ENCODE measurements around the gene STIMATE. TPM values are rescaled to one million over a fixed set of nuclear protein-coding genes. Genes with fewer than 3 reads are reported as not detected.

STIMATE gene
- total and polyA plus RNA-seq, 7 experiments from 2014 or later: 3.0 to 44.9 (median 33.6) TPM

- no peaks in the 10 kb centered on the region for H3K27me3 Mint-ChIP-seq
- ChIA-PET CTCF (interaction anchor here (0.5 kb wide), 1 partner anchor 251 kb away, joined by 3 read pairs; no protein-coding TSS in a partner anchor), POLR2A (interaction anchor here (0.6 kb wide), 1 partner anchor 328 kb away, joined by 3 read pairs; no protein-coding TSS in a partner anchor)
- ATAC-seq: no peak
- H3K27ac ChIP-seq (ENCODE audit: low read depth, low read length): no peak overlapping the region
- peaks cover 0 to 10% (median 0%) of the 10 kb centered on the region in 3 experiments for H3K36me3 ChIP-seq (ENCODE audit: control insufficient read depth in 2 of 3, insufficient read depth in 3 of 3, low read length in 3 of 3)
- H3K27me3 ChIP-seq (ENCODE audit: control insufficient read depth in 2 of 2, insufficient read depth in 2 of 2, low read length in 2 of 2): no peaks in the 10 kb centered on the region
- DNase-seq: no peak
- peaks cover 1 to 34% (median 3%) of the 10 kb centered on the region in 5 donors for H3K36me3 Mint-ChIP-seq
- H3K4me1 ChIP-seq (ENCODE audit: control insufficient read depth in 2 of 2, insufficient read depth in 2 of 2, low read length in 2 of 2): no peaks in the 10 kb centered on the region
- intact Hi-C loops (cut with micrococcal nuclease): no loop called here
- H3K4me3 Mint-ChIP-seq: no peak overlapping the region
- no peak overlapping the region for H3K4me3 ChIP-seq (ENCODE audit: low read length)
- peaks cover 0 to 11% (median 2%) of the 10 kb centered on the region in 7 donors for H3K4me1 Mint-ChIP-seq
- no peaks in the 10 kb centered on the region for H3K9me3 ChIP-seq (ENCODE audit: control insufficient read depth in 2 of 3, low read length in 3 of 3)
- peak overlapping the region in 1 of 9 donors; percentile 43 for H3K27ac Mint-ChIP-seq
- no peaks in the 10 kb centered on the region for H3K9me3 Mint-ChIP-seq
Measured at GRCh38 chr3:52857133-52857532, 40.2 kb downstream of the STIMATE start.

DNA sequence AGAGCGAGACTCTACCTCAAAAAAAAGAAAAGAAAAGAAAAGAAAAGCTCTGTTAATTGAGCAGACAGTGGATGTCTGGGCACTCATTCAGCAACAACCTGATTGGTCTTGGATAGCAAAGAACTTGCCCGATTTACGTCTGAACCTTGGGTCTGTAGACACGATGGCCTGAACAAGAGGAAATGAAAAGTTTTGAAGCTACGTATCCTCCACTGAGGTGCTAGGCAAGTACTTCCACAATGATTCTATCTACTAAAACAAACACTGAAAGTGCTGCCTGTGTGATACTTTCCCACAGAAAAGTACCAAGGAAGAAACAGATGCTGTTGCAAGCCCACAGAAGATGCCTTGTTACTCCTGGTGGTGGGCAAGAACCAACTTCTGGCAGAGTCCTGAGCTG lies 40.7 kb downstream of the STIMATE start:
- Mint-ChIP-seq H3K36me3 (peaks cover 2 to 36% (median 6%) of the 10 kb centered on the region in 5 donors), H3K4me1 (peaks cover 0 to 6% (median 2%) of the 10 kb centered on the region in 7 donors), H3K27me3 (no peaks in the 10 kb centered on the region), H3K9me3 (no peaks in the 10 kb centered on the region), H3K27ac (peak overlapping the region in 1 of 9 donors; percentile 43), H3K4me3 (no peak overlapping the region)
- H3K36me3 ChIP-seq (ENCODE audit: control insufficient read depth in 2 of 3, insufficient read depth in 3 of 3, low read length in 3 of 3): peaks cover 0 to 15% (median 0%) of the 10 kb centered on the region in 3 experiments
- DNase-seq (no peak), ATAC-seq (no peak)
- H3K4me3 ChIP-seq (ENCODE audit: low read length): no peak overlapping the region
- no peaks in the 10 kb centered on the region for H3K4me1 ChIP-seq (ENCODE audit: control insufficient read depth in 2 of 2, insufficient read depth in 2 of 2, low read length in 2 of 2)
- intact Hi-C loops (cut with micrococcal nuclease): no loop called here
- no peak overlapping the region for H3K27ac ChIP-seq (ENCODE audit: low read depth, low read length)
- H3K9me3 ChIP-seq (ENCODE audit: control insufficient read depth in 2 of 3, low read length in 3 of 3): no peaks in the 10 kb centered on the region
- ChIA-PET CTCF (interaction anchor here (0.5 kb wide), 1 partner anchor 251 kb away, joined by 3 read pairs; no protein-coding TSS in a partner anchor), POLR2A (interaction anchor here (0.6 kb wide), 1 partner anchor 329 kb away, joined by 3 read pairs; no protein-coding TSS in a partner anchor)
- no peaks in the 10 kb centered on the region for H3K27me3 ChIP-seq (ENCODE audit: control insufficient read depth in 2 of 2, insufficient read depth in 2 of 2, low read length in 2 of 2)

GRCh38 chr3:52854013-52854412 lies 43.3 kb downstream of the STIMATE start:
- ChIA-PET CTCF (no interaction called here), POLR2A (no interaction called here)
- H3K9me3 Mint-ChIP-seq: no peaks in the 10 kb centered on the region
- no peak overlapping the region for H3K4me3 ChIP-seq (ENCODE audit: low read length)
- intact Hi-C loops (cut with micrococcal nuclease): loop anchor here in 1 of 2 donors (5.0 kb wide), 3 partner anchors 78 to 343 kb away; no protein-coding TSS in a partner anchor
- H3K4me1 ChIP-seq (ENCODE audit: control insufficient read depth in 2 of 2, insufficient read depth in 2 of 2, low read length in 2 of 2): no peaks in the 10 kb centered on the region
- H3K27ac ChIP-seq (ENCODE audit: low read depth, low read length): no peak overlapping the region
- H3K36me3 Mint-ChIP-seq: peaks cover 0 to 32% (median 6%) of the 10 kb centered on the region in 5 donors
- no peaks in the 10 kb centered on the region for H3K27me3 Mint-ChIP-seq
- ATAC-seq (no peak), DNase-seq (no peak)
- H3K4me1 Mint-ChIP-seq: peaks cover 0 to 3% (median 0%) of the 10 kb centered on the region in 7 donors
- peaks cover 0 to 36% (median 0%) of the 10 kb centered on the region in 3 experiments for H3K36me3 ChIP-seq (ENCODE audit: control insufficient read depth in 2 of 3, insufficient read depth in 3 of 3, low read length in 3 of 3)
- H3K9me3 ChIP-seq (ENCODE audit: control insufficient read depth in 2 of 3, low read length in 3 of 3): no peaks in the 10 kb centered on the region
- no peak overlapping the region for H3K4me3 Mint-ChIP-seq
- no peak overlapping the region for H3K27ac Mint-ChIP-seq
- no peaks in the 10 kb centered on the region for H3K27me3 ChIP-seq (ENCODE audit: control insufficient read depth in 2 of 2, insufficient read depth in 2 of 2, low read length in 2 of 2)

DNA sequence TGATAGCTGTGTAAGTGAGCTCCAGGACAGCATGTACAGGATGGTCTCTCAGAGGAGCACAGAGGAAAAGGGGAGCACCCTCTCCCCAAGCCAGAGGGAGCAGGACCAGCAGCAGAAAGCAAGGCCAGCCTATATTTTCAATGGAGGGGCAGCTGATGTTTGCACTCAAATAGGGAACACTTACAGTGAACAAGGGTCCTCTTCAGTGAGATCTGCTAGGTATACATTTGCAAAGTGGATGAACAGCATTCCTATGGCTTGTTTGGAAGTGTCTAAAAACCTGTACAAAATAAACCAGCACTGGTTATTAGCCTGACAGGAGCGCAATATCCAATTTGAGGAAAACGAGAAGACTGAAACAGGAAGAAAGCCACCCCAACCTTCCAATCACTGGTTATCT lies 44.9 kb downstream of the STIMATE start:
- CTCF ChIA-PET: interaction anchor here (0.7 to 0.9 kb wide), 2 partner anchors 218 to 344 kb away, joined by 3 to 7 read pairs; no protein-coding TSS in a partner anchor
- Histone ChIP-seq H3K4me3 (ENCODE audit: low read length) (no peak overlapping the region), H3K4me1 (ENCODE audit: control insufficient read depth in 2 of 2, insufficient read depth in 2 of 2, low read length in 2 of 2) (no peaks in the 10 kb centered on the region), H3K27ac (ENCODE audit: low read depth, low read length) (no peak overlapping the region), H3K9me3 (ENCODE audit: control insufficient read depth in 2 of 3, low read length in 3 of 3) (no peaks in the 10 kb centered on the region), H3K36me3 (ENCODE audit: control insufficient read depth in 2 of 3, insufficient read depth in 3 of 3, low read length in 3 of 3) (peaks cover 0 to 48% (median 3%) of the 10 kb centered on the region in 3 experiments), H3K27me3 (ENCODE audit: control insufficient read depth in 2 of 2, insufficient read depth in 2 of 2, low read length in 2 of 2) (no peaks in the 10 kb centered on the region)
- ATAC-seq (no peak), DNase-seq (no peak)
- Mint-ChIP-seq H3K36me3 (peaks cover 0 to 38% (median 6%) of the 10 kb centered on the region in 5 donors), H3K27me3 (no peaks in the 10 kb centered on the region), H3K4me1 (peaks cover 0 to 2% (median 0%) of the 10 kb centered on the region in 7 donors), H3K4me3 (no peak overlapping the region), H3K27ac (no peak overlapping the region), H3K9me3 (no peaks in the 10 kb centered on the region)
- intact Hi-C loops (cut with micrococcal nuclease): loop anchor here in 1 of 2 donors (5.0 kb wide), 3 partner anchors 80 to 345 kb away; no protein-coding TSS in a partner anchor
- POLR2A ChIA-PET: no interaction called here

- H3K27ac ChIP-seq (ENCODE audit: low read depth, low read length): no peak overlapping the region
- Mint-ChIP-seq H3K27me3 (no peaks in the 10 kb centered on the region), H3K9me3 (no peaks in the 10 kb centered on the region), H3K36me3 (peaks cover 0 to 44% (median 6%) of the 10 kb centered on the region in 5 donors), H3K4me1 (no peaks in the 10 kb centered on the region), H3K27ac (no peak overlapping the region), H3K4me3 (no peak overlapping the region)
- no peaks in the 10 kb centered on the region for H3K9me3 ChIP-seq (ENCODE audit: control insufficient read depth in 2 of 3, low read length in 3 of 3)
- POLR2A ChIA-PET: no interaction called here
- H3K27me3 ChIP-seq (ENCODE audit: control insufficient read depth in 2 of 2, insufficient read depth in 2 of 2, low read length in 2 of 2): no peaks in the 10 kb centered on the region
- ATAC-seq (peak; percentile 70), DNase-seq (peak in 5 of 9 donors; percentile 22 to 40 (median 35))
- CTCF ChIA-PET: interaction anchor here (0.9 kb wide), 1 partner anchor 42 kb away, joined by 4 read pairs; no protein-coding TSS in a partner anchor
- H3K4me3 ChIP-seq (ENCODE audit: low read length): no peak overlapping the region
- intact Hi-C loops (cut with micrococcal nuclease): loop anchor here (1.0 to 5.0 kb wide), 7 partner anchors 81 to 346 kb away; partner anchors contain the start of gene SFMBT1 (in 1 of the 2)
- H3K4me1 ChIP-seq (ENCODE audit: control insufficient read depth in 2 of 2, insufficient read depth in 2 of 2, low read length in 2 of 2): no peaks in the 10 kb centered on the region
- peaks cover 0 to 52% (median 3%) of the 10 kb centered on the region in 3 experiments for H3K36me3 ChIP-seq (ENCODE audit: control insufficient read depth in 2 of 3, insufficient read depth in 3 of 3, low read length in 3 of 3)
Measured at GRCh38 chr3:52851348-52851747, 46.0 kb downstream of the STIMATE start.

GRCh38 chr3:52849656-52850055 lies 47.7 kb downstream of the STIMATE start:
- Mint-ChIP-seq H3K4me1 (peaks cover 0 to under 1% (median 0%) of the 10 kb centered on the region in 7 donors), H3K4me3 (no peak overlapping the region), H3K27me3 (no peaks in the 10 kb centered on the region), H3K36me3 (peaks cover 0 to 38% (median 3%) of the 10 kb centered on the region in 5 donors), H3K27ac (no peak overlapping the region), H3K9me3 (no peaks in the 10 kb centered on the region)
- DNase-seq (no peak), ATAC-seq (no peak)
- Histone ChIP-seq H3K4me1 (ENCODE audit: control insufficient read depth in 2 of 2, insufficient read depth in 2 of 2, low read length in 2 of 2) (no peaks in the 10 kb centered on the region), H3K36me3 (ENCODE audit: control insufficient read depth in 2 of 3, insufficient read depth in 3 of 3, low read length in 3 of 3) (peaks cover 0 to 52% (median 3%) of the 10 kb centered on the region in 3 experiments), H3K27ac (ENCODE audit: low read depth, low read length) (no peak overlapping the region), H3K9me3 (ENCODE audit: control insufficient read depth in 2 of 3, low read length in 3 of 3) (no peaks in the 10 kb centered on the region), H3K27me3 (ENCODE audit: control insufficient read depth in 2 of 2, insufficient read depth in 2 of 2, low read length in 2 of 2) (no peaks in the 10 kb centered on the region), H3K4me3 (ENCODE audit: low read length) (no peak overlapping the region)
- POLR2A ChIA-PET: no interaction called here
- intact Hi-C loops (cut with micrococcal nuclease): loop anchor here (2.0 to 5.0 kb wide), 4 partner anchors 83 to 348 kb away; no protein-coding TSS in a partner anchor
- CTCF ChIA-PET: no interaction called here
